AG04449 (cell line): ENCODE results near the gene RBM23.
"Not testable (repeated sequence)": the region's sequence is repeated elsewhere in the genome, so short reads cannot be mapped to it uniquely, and the experiment has no call there.

ENCODE experiments used
- CTCF ChIA-PET: fragments of 350-600 bp; formaldehyde crosslinking; extraction: SDS; loops from one replicate; lab custom pipeline; 2021; ENCODE audit warnings: antibody characterized with exemption; lab: Yijun Ruan, JAX
- POLR2A ChIA-PET: fragments of 400-600, 350-600 bp; formaldehyde crosslinking; extraction: SDS; loops from one replicate; lab custom pipeline; 2020; ENCODE audit warnings: antibody characterized with exemption, inconsistent platforms; lab: Yijun Ruan, JAX
- DNase-seq: peaks from one replicate; pipeline ENCODE4 v3.0.0-alpha.2; 2010; ENCODE audit warnings: low read depth, low spot score
- H3K4me3 ChIP-seq: 2 replicates; pipeline ENCODE4 v1.5.1; 2011; ENCODE audit warnings: low read depth, mild to moderate bottlenecking, control low read depth, low read length
- CTCF ChIP-seq: IDR thresholded peaks from one replicate; pipeline ENCODE4 v1.5.1; 2011; ENCODE audit warnings: mild to moderate bottlenecking, moderate library complexity, low read length, control low read depth, inconsistent platforms; ENCODE audit not compliant: insufficient read depth; ENCODE audit errors: missing control alignments

The RBM23 gene

GRCh38 chr14:22852940-22853767 is 65.8 kb downstream of the RBM23 start:
- POLR2A ChIA-PET: interaction anchor here (0.6 to 7.3 kb wide), 6 partner anchors 16 to 296 kb away, joined by 3 to 158 read pairs (median 6); partner anchors contain the start of genes MMP14, MRPL52 and OXA1L
- CTCF ChIA-PET: interaction anchor here (0.7 to 10.9 kb wide), 46 partner anchors 11 to 467 kb away, joined by 3 to 272 read pairs (median 8); partner anchors contain the start of genes ABHD4, DAD1, LRP10 and MMP14
- DNase-seq: no peak

GRCh38 chr14:22852599-22852939 is 66.4 kb downstream of the RBM23 start:
- ChIA-PET CTCF (interaction anchor here (0.6 to 10.9 kb wide), 44 partner anchors 12 to 464 kb away, joined by 3 to 272 read pairs (median 7); partner anchors contain the start of genes ABHD4, DAD1, LRP10 and MMP14), POLR2A (interaction anchor here (0.6 to 7.3 kb wide), 6 partner anchors 15 to 296 kb away, joined by 3 to 158 read pairs (median 6); partner anchors contain the start of genes MMP14, MRPL52 and OXA1L)
- no peak for DNase-seq
- H3K4me3 ChIP-seq: no peak overlapping the region
- no peak for TF ChIP-seq CTCF

More at GRCh38 chr14:22852940-22853767, 65.8 kb downstream of the RBM23 start:
- H3K4me3 ChIP-seq: peak overlapping the region; percentile 59
- peak; percentile 93 for TF ChIP-seq CTCF

GRCh38 chr14:22852178-22852577 is 66.8 kb downstream of the RBM23 start:
- POLR2A ChIA-PET: interaction anchor here (0.6 to 7.3 kb wide), 7 partner anchors 15 to 295 kb away, joined by 3 to 158 read pairs (median 5); partner anchors contain the start of genes MMP14, MRPL52 and OXA1L

GRCh38 chr14:22850944-22851764 is 67.8 kb downstream of the RBM23 start:
- TF ChIP-seq CTCF: no peak
- POLR2A ChIA-PET: interaction anchor here (0.5 to 7.3 kb wide), 15 partner anchors 9 to 462 kb away, joined by 3 to 158 read pairs (median 3); partner anchors contain the start of genes LRP10, MMP14, MRPL52 and OXA1L
- no peak for DNase-seq
- no peak overlapping the region; the same call in 1 of the 2 replicates for H3K4me3 ChIP-seq
- CTCF ChIA-PET: interaction anchor here (0.5 to 10.9 kb wide), 24 partner anchors 13 to 459 kb away, joined by 3 to 272 read pairs (median 26); partner anchors contain the start of genes AJUBA, DAD1, LRP10 and MMP14

More at GRCh38 chr14:22852178-22852577, 66.8 kb downstream of the RBM23 start:
- not testable (repeated sequence) for DNase-seq, H3K4me3 ChIP-seq
- CTCF ChIA-PET: interaction anchor here (0.6 to 10.9 kb wide), 37 partner anchors 12 to 462 kb away, joined by 3 to 272 read pairs (median 8); partner anchors contain the start of genes DAD1, LRP10, MMP14 and MRPL52

DNA sequence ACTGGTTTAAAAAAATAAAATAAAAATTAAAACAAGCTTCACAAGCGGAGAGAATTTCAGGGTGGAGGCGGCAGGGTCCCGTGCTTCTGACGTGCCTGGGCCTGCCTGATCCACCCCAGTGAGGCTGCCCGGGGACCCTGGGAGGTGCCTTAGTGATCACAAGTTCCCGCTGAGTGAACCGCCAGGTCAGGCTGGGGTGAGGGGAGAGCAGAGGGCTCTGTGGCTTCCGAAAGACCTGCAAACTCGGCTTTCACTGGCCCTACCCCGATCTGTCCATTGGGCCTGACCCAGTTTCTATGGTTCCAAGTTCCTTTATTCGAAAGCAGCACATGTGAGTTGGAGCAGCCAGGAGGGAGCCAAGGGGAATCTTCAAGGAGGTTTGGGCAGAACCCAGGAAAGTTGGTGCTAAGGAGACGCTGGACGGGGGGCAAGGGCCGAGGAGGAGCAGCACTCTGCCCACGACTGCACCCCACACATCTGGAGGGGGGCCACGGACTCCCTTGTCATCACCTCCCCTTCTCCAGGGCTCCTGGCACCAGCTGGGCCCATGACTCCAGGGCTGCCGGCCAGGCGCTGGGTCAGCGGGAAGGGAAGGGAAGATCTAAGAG is 69.6 kb downstream of the RBM23 start:
- CTCF ChIA-PET: interaction anchor here (0.6 to 10.9 kb wide), 15 partner anchors 11 to 461 kb away, joined by 3 to 272 read pairs (median 4); partner anchors contain the start of genes LRP10, MMP14, MRPL52 and SLC7A7
- no peak for DNase-seq
- POLR2A ChIA-PET: interaction anchor here (0.6 to 7.3 kb wide), 5 partner anchors 12 to 297 kb away, joined by 3 to 158 read pairs (median 5); partner anchors contain the start of genes MMP14 and PRMT5
- no peak for TF ChIP-seq CTCF
- no peak overlapping the region for H3K4me3 ChIP-seq
